H1 (cell line): ENCODE results near the gene PHTF2. TPM values are rescaled to one million over a fixed set of nuclear protein-coding genes. Genes with fewer than 3 reads are reported as not detected.

Source experiments
- CTCF ChIA-PET: fragments of 300-600 bp; sonication (Branson Sonifier 250); formaldehyde crosslinking; loops from one replicate; lab custom pipeline; 2021; ENCODE audit not compliant: partially characterized antibody; lab: Charles Lee
- POLR2A ChIA-PET: fragments of 300-600 bp; sonication (Branson Sonifier 250); formaldehyde crosslinking; loops from one replicate; lab custom pipeline; 2021; ENCODE audit warnings: inconsistent platforms; ENCODE audit not compliant: partially characterized antibody; lab: Charles Lee
- DNase-seq, 2 experiments: peaks; one replicate each; pipeline versions ENCODE4 v3.0.0 to v3.0.0-alpha.2; 2010 to 2022; ENCODE audit warnings: low spot score in 2 of 2, low read depth in 1 of 2, mixed read lengths in 1 of 2
- FAIRE-seq: peaks from 2 replicates; lab custom pipeline; 2011; peaks lifted over from hg19 to GRCh38; lab: Jason Lieb, UNC
- H2AFZ ChIP-seq: 2 replicates; pipeline ENCODE4 v1.8.1; 2012; ENCODE audit warnings: low read length, inconsistent platforms
- H2AK5ac ChIP-seq: 2 replicates; pipeline ENCODE4 v1.6.1; 2013; ENCODE audit warnings: low read depth, low read length
- H2BK120ac ChIP-seq: replicated peaks from 2 replicates; pipeline ENCODE3; 2013; ENCODE audit warnings: low read depth, low read length, inconsistent platforms
- H2BK12ac ChIP-seq: 2 replicates; pipeline ENCODE4 v1.6.1; 2013; ENCODE audit warnings: low read depth, low read length
- H2BK15ac ChIP-seq: 2 replicates; pipeline ENCODE4 v1.6.1; 2013; ENCODE audit warnings: low read length
- H2BK20ac ChIP-seq: 2 replicates; pipeline ENCODE4 v1.6.1; 2013; ENCODE audit warnings: low read length
- H2BK5ac ChIP-seq: 2 replicates; pipeline ENCODE4 v1.6.1; 2013; ENCODE audit warnings: low read depth, low read length
- H3K14ac ChIP-seq: 2 replicates; pipeline ENCODE4 v1.6.1; 2013; ENCODE audit warnings: inconsistent platforms; ENCODE audit not compliant: insufficient read length
- H3K18ac ChIP-seq: 2 replicates; pipeline ENCODE4 v1.6.1; 2013; ENCODE audit warnings: low read length; ENCODE audit errors: extremely low read depth
- H3K23ac ChIP-seq: 2 replicates; pipeline ENCODE4 v1.6.1; 2013; ENCODE audit warnings: inconsistent platforms; ENCODE audit not compliant: insufficient read length
- H3K23me2 ChIP-seq: 2 replicates; pipeline ENCODE4 v1.6.1; 2013; ENCODE audit warnings: low read depth, low read length
- H3K27ac ChIP-seq: 2 replicates; pipeline ENCODE4 v1.6.1; 2011; ENCODE audit warnings: low read depth, low read length, inconsistent platforms
- H3K27me3 ChIP-seq, 4 experiments: replicated peaks in 1 of 4; 1 replicate in 1 of 4; 2 replicates in 3 of 4; pipeline versions ENCODE4 v1.6.1 to v1.8.1; 2011 to 2013; ENCODE audit warnings: low read length in 3 of 4, mild to moderate bottlenecking in 3 of 4, inconsistent platforms in 2 of 4, mixed read lengths in 2 of 4, moderate library complexity in 1 of 4; ENCODE audit not compliant: control insufficient read depth in 3 of 4, insufficient read depth in 3 of 4; ENCODE audit errors: extremely low read depth in 1 of 4
- H3K36me3 ChIP-seq, 4 experiments: 2 replicates each; pipeline versions ENCODE4 v1.6.1 to v1.8.1; 2011 to 2013; ENCODE audit warnings: mild to moderate bottlenecking in 4 of 4, low read length in 3 of 4, moderate library complexity in 2 of 4, control low read depth in 1 of 4, inconsistent platforms in 1 of 4; ENCODE audit not compliant: insufficient read depth in 4 of 4, control insufficient read depth in 2 of 4
- H3K4ac ChIP-seq: replicated peaks from 2 replicates; pipeline ENCODE3; 2013; ENCODE audit warnings: low read length, low read depth, mixed read lengths, inconsistent platforms; ENCODE audit not compliant: insufficient read length
- H3K4me1 ChIP-seq, 4 experiments: replicated peaks in 1 of 4; 1 replicate in 1 of 4; 2 replicates in 3 of 4; pipeline versions ENCODE4 v1.6.1 to v1.8.1; 2011 to 2013; ENCODE audit warnings: low read length in 3 of 4, inconsistent platforms in 2 of 4, mixed read lengths in 1 of 4; ENCODE audit not compliant: insufficient read depth in 4 of 4, control insufficient read depth in 3 of 4
- H3K4me2 ChIP-seq, 2 experiments: 2 replicates each; pipeline versions ENCODE4 v1.6.1 to v1.8.1; 2011 to 2013; ENCODE audit warnings: low read depth in 2 of 2, low read length in 2 of 2, control low read depth in 1 of 2, inconsistent platforms in 1 of 2, mild to moderate bottlenecking in 1 of 2; ENCODE audit not compliant: insufficient read depth in 1 of 2
- H3K4me3 ChIP-seq, 4 experiments: fragments of 200-600, 300-600 bp in 1 of 4; sonication (generic), shearing (Covaris generic), sonication (Bioruptor Twin) in 1 of 4; 2 replicates each; pipeline versions ENCODE4 v1.5.1 to v1.8.1; 2011 to 2016; ENCODE audit warnings: low read length in 4 of 4, low read depth in 3 of 4, control low read depth in 2 of 4, inconsistent platforms in 2 of 4, mild to moderate bottlenecking in 2 of 4, mixed read lengths in 1 of 4, moderate library complexity in 1 of 4; ENCODE audit not compliant: insufficient read depth in 2 of 4; ENCODE audit errors: extremely low read depth in 1 of 4
- H3K56ac ChIP-seq: replicated peaks from 2 replicates; pipeline ENCODE3; 2013; ENCODE audit warnings: low read depth, mild to moderate bottlenecking, mixed read lengths, low read length, inconsistent platforms; ENCODE audit not compliant: insufficient read length
- H3K79me1 ChIP-seq: 2 replicates; pipeline ENCODE4 v1.6.1; 2013; ENCODE audit warnings: low read depth, low read length, control low read depth
- H3K79me2 ChIP-seq, 2 experiments: 2 replicates each; pipeline versions ENCODE4 v1.6.1 to v1.8.1; 2012 to 2013; ENCODE audit warnings: low read length in 2 of 2, mild to moderate bottlenecking in 2 of 2, inconsistent platforms in 1 of 2; ENCODE audit not compliant: insufficient read depth in 2 of 2, control insufficient read depth in 1 of 2
- H3K9ac ChIP-seq, 4 experiments: replicated peaks in 1 of 4; 1 replicate in 1 of 4; 2 replicates in 3 of 4; pipeline versions ENCODE4 v1.6.1 to v1.8.1; 2011 to 2013; ENCODE audit warnings: low read depth in 3 of 4, low read length in 3 of 4, control low read depth in 2 of 4, mild to moderate bottlenecking in 2 of 4, moderate library complexity in 2 of 4, inconsistent platforms in 1 of 4; ENCODE audit errors: extremely low read depth in 1 of 4
- H3K9me3 ChIP-seq, 2 experiments: 2 replicates each; pipeline versions ENCODE4 v1.6.1 to v1.8.1; 2012 to 2013; ENCODE audit warnings: mild to moderate bottlenecking in 2 of 2, moderate library complexity in 2 of 2, control low read depth in 1 of 2, inconsistent platforms in 1 of 2, low read depth in 1 of 2, low read length in 1 of 2, mixed read lengths in 1 of 2; ENCODE audit not compliant: insufficient read depth in 2 of 2
- H4K20me1 ChIP-seq, 2 experiments: replicated peaks in 1 of 2; 2 replicates each; pipeline versions ENCODE3 to v1.8.1; 2011 to 2013; ENCODE audit warnings: inconsistent platforms in 2 of 2, low read length in 2 of 2, mild to moderate bottlenecking in 1 of 2; ENCODE audit not compliant: insufficient read depth in 2 of 2, control insufficient read depth in 1 of 2
- H4K5ac ChIP-seq: 2 replicates; pipeline ENCODE4 v1.6.1; 2013; ENCODE audit warnings: low read length, low read depth, mixed read lengths, inconsistent platforms; ENCODE audit not compliant: insufficient read length
- H4K8ac ChIP-seq: 2 replicates; pipeline ENCODE4 v1.8.0; 2013; ENCODE audit warnings: mild to moderate bottlenecking, moderate library complexity, low read length, inconsistent platforms; ENCODE audit not compliant: insufficient read depth; ENCODE audit errors: extremely low read depth
- H4K91ac ChIP-seq: replicated peaks from 2 replicates; pipeline ENCODE3; 2013; ENCODE audit warnings: low read length, mixed read lengths, inconsistent platforms; ENCODE audit not compliant: insufficient read length
- BACH1 ChIP-seq: IDR thresholded peaks from 2 replicates; pipeline ENCODE4 v1.6.1; 2012; ENCODE audit warnings: low read length, improper control_type of control experiment
- POLR2AphosphoS5 ChIP-seq: IDR thresholded peaks from 2 replicates; pipeline ENCODE4 v1.6.1; 2011; ENCODE audit warnings: low read depth, low read length
- WGBS, 2 experiments: shearing (Covaris generic) in 1 of 2; methylation state at CpG; one replicate each; pipeline versions ENCODE4 v1.1.6 to v1.1.7; 2013 to 2015; ENCODE audit warnings: low lambda C conversion rate in 2 of 2, mixed read lengths in 2 of 2, inconsistent platforms in 1 of 2, low coverage in 1 of 2, missing lambda C conversion rate in 1 of 2; ENCODE audit not compliant: insufficient replicate concordance in 2 of 2, insufficient coverage in 1 of 2, insufficient read length in 1 of 2; ENCODE audit errors: extremely low coverage in 1 of 2, missing lambda C conversion rate in 1 of 2; 5-methylcytosine and 5-hydroxymethylcytosine counted together
- polyA plus RNA-seq, 7 experiments: library from polyadenylated mRNA; depleted of rRNA in 3 of 7; stranded (reverse) in 5 of 7; unstranded in 2 of 7; fragments of >200 nt in 5 of 7; fragments of 200-250 nt in 2 of 7; gene quantifications; 1 replicate in 5 of 7; 2 replicates in 1 of 7; 4 replicates in 1 of 7; pipeline versions ENCODE4 v1.2.1 to v1.2.3, GENCODE V29; 2011 to 2013; ENCODE audit warnings: missing spikeins in 2 of 7, mixed read lengths in 2 of 7
- total RNA-seq: library from RNA; stranded (reverse); fragmentation: NEBNext Ultra II Directional; extraction: Animal tissue kit (Norgen Biotek cat#: 25700); gene quantifications from 2 replicates; pipeline ENCODE4 v1.2.1, GENCODE V29; 2021

The PHTF2 gene
- total and polyA plus RNA-seq, 2 of the 8 experiments (the other 6 are each of a cell fraction or from before 2014, with no cell fraction given): 9.0 to 25.4 TPM

DNA sequence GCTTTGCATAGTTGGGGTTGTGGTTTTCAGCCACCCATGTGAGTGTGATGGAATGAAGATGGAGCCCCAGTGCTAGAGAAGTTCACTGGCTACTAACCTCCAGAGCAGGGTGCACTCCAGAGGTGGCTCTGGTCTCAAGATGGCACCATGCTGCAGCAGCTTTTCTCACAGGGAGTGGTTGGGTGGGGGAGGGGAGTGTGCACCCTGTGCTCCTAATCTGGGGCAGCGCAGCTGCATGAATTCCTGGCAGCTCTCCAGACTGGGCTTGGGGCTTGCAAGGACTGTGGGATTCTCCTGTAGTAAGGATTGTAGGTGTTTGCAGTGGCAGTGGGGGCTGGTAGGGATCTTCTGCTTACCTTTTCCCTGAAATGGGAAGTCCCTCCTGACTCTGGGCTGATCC is 23.7 kb downstream of the PHTF2 start:
- ChIA-PET POLR2A (no interaction called here), CTCF (no interaction called here)
- H3K23ac ChIP-seq: no peak overlapping the region
- H3K79me2 ChIP-seq: peaks cover 0 to 16% of the 10 kb centered on the region in 2 experiments; a peak in 2 of 4 replicates
- TF ChIP-seq BACH1 (no peak), POLR2AphosphoS5 (no peak)
- H4K91ac ChIP-seq: no peak overlapping the region
- H3K4me2 ChIP-seq: no peak overlapping the region
- H4K8ac ChIP-seq: no peak overlapping the region
- H4K20me1 ChIP-seq: no peaks in the 10 kb centered on the region
- H3K9me3 ChIP-seq: peaks cover 12 to 14% of the 10 kb centered on the region in 2 experiments; a peak in 3 of 4 replicates
- H3K27ac ChIP-seq: no peak overlapping the region
- H2BK12ac ChIP-seq: no peak overlapping the region
- H3K79me1 ChIP-seq: peaks cover 5% of the 10 kb centered on the region; the same call in 1 of the 2 replicates
- FAIRE-seq (no peak), DNase-seq (no peak)
- no peak overlapping the region for H3K4me3 ChIP-seq
- H2BK5ac ChIP-seq: no peak overlapping the region
- no peak overlapping the region for H3K14ac ChIP-seq
- peak overlapping the region; percentile 48 for H3K18ac ChIP-seq
- H2AK5ac ChIP-seq: no peak overlapping the region
- no peak overlapping the region for H2AFZ ChIP-seq
- H4K5ac ChIP-seq: no peak overlapping the region
- no peak overlapping the region for H2BK120ac ChIP-seq
- no peak overlapping the region for H2BK20ac ChIP-seq
- H2BK15ac ChIP-seq: no peak overlapping the region
- H3K9ac ChIP-seq: no peak overlapping the region
- no peaks in the 10 kb centered on the region for H3K4me1 ChIP-seq
- no peaks in the 10 kb centered on the region for H3K27me3 ChIP-seq
- H3K4ac ChIP-seq: no peak overlapping the region
- H3K36me3 ChIP-seq: 0 out of 8 replicates have a peak, but pooled peaks cover 0 to 3% (median 0%) of the 10 kb centered on the region in 4 experiments
- no peak overlapping the region for H3K56ac ChIP-seq
- 89% methylated on average over 1 of the region's 1 CpG; no CpG with 5 or more reads in 1 of the 2 experiments for WGBS, 2 experiments
- no peaks in the 10 kb centered on the region for H3K23me2 ChIP-seq
